ENCODE results near the gene CSK.

GRCh38 chr15:74823324-74823723 lies 41.4 kb downstream of the CSK start:
- TF ChIP-seq EP300 (IDR thresholded peaks at IDR 0.05) = no peak
- no peak for TF ChIP-seq CTCF (IDR thresholded peaks at IDR 0.05)
- no peak for TF ChIP-seq POLR2AphosphoS5 (IDR thresholded peaks at IDR 0.05)
